Erythroblast (primary cell): ENCODE measurements around the gene DLL4.

Experiments
- GATA1 ChIP-seq: IDR thresholded peaks from 2 replicates; pipeline ENCODE4 v1.6.1; 2011; ENCODE audit warnings: low read depth, mild to moderate bottlenecking, control low read depth, low read length, moderate library complexity
- POLR2A ChIP-seq: IDR thresholded peaks from 2 replicates; pipeline ENCODE4 v1.6.1; 2011; ENCODE audit warnings: mild to moderate bottlenecking, low read length

GRCh38 chr15:40959331-40960141 lies 30.4 kb downstream of the DLL4 start:
- TF ChIP-seq POLR2A (no peak), GATA1 (no peak)
